Activated naive CD8-positive, alpha-beta T cell treated with anti-CD3 and anti-CD28 coated beads, Interleukin-2, amount 10 ng/mL, durations not matched to agents 7 days and 5 days (primary cell): ENCODE data around the gene AASS. TPM values are rescaled to one million over a fixed set of nuclear protein-coding genes. Genes with fewer than 3 reads are reported as not detected.
"Not testable (repeated sequence)": the region's sequence is repeated elsewhere in the genome, so short reads cannot be mapped to it uniquely, and the experiment has no call there.

Experiments used
- ATAC-seq: fragments of 150-1000 bp; cut with Tn5 transposase; one replicate; pipeline ENCODE4 v1.10.0; 2021; ENCODE audit warnings: low read depth, moderate library complexity
- POLR2A ChIA-PET: fragments of 350-600 bp; sonication (Branson Sonifier 250); formaldehyde crosslinking; loops from one replicate; lab custom pipeline; 2021; ENCODE audit warnings: antibody characterized with exemption; lab: Charles Lee
- DNase-seq: peaks from one replicate; pipeline ENCODE4 v3.0.0; 2021
- H3K27ac Mint-ChIP-seq: one replicate; pipeline ENCODE4 v1.8.0; 2022; ENCODE audit warnings: mild to moderate bottlenecking, mixed read lengths
- H3K27me3 Mint-ChIP-seq: one replicate; pipeline ENCODE4 v1.8.0; 2022; ENCODE audit warnings: mild to moderate bottlenecking, moderate library complexity, mixed read lengths
- H3K36me3 Mint-ChIP-seq: one replicate; pipeline ENCODE4 v1.8.0; 2021; ENCODE audit warnings: mild to moderate bottlenecking, mixed read lengths
- H3K4me1 Mint-ChIP-seq: one replicate; pipeline ENCODE4 v1.8.0; 2021; ENCODE audit warnings: mixed read lengths
- H3K4me3 Mint-ChIP-seq: one replicate; pipeline ENCODE4 v1.8.0; 2022; ENCODE audit warnings: mild to moderate bottlenecking, moderate library complexity, mixed read lengths
- H3K9me3 Mint-ChIP-seq: one replicate; pipeline ENCODE4 v1.8.0; 2021; ENCODE audit warnings: mixed read lengths
- total RNA-seq, 2 experiments: library from RNA; stranded (reverse); gene quantifications; one replicate each; pipeline ENCODE4 v1.2.3, GENCODE V29; 2021

Gene AASS
- total RNA-seq, 2 experiments from 2014 or later = 2.1 to 2.2 TPM

- Mint-ChIP-seq H3K36me3 (no peaks in the 10 kb centered on the region), H3K4me3 (peak overlapping the region; percentile 29), H3K4me1 (peaks cover 6% of the 10 kb centered on the region), H3K27ac (no peak overlapping the region), H3K9me3 (no peaks in the 10 kb centered on the region), H3K27me3 (peaks cover 4% of the 10 kb centered on the region)
- no peak for DNase-seq
- POLR2A ChIA-PET = no interaction called here
- ATAC-seq = no peak
Observed at GRCh38 chr7:122137251-122138077, 6.6 kb downstream of the AASS start.

- Mint-ChIP-seq H3K36me3 (no peaks in the 10 kb centered on the region), H3K27me3 (peaks cover 2% of the 10 kb centered on the region), H3K4me3 (peak overlapping the region; percentile 61), H3K27ac (no peak overlapping the region), H3K9me3 (no peaks in the 10 kb centered on the region), H3K4me1 (peaks cover 6% of the 10 kb centered on the region)
- ATAC-seq (no peak), DNase-seq (no peak)
- POLR2A ChIA-PET = no interaction called here
Observed at GRCh38 chr7:122136639-122137245, 7.3 kb downstream of the AASS start.

GRCh38 chr7:122136078-122136477 lies 8.0 kb downstream of the AASS start:
- H3K9me3 Mint-ChIP-seq = no peaks in the 10 kb centered on the region

GRCh38 chr7:122135275-122135674 lies 8.8 kb downstream of the AASS start:
- no peaks in the 10 kb centered on the region for H3K9me3 Mint-ChIP-seq
- H3K27me3 Mint-ChIP-seq = no peaks in the 10 kb centered on the region
- no peak for ATAC-seq
- no peak overlapping the region for H3K4me3 Mint-ChIP-seq
- POLR2A ChIA-PET = no interaction called here
- DNase-seq = no peak
- H3K27ac Mint-ChIP-seq = no peak overlapping the region
- H3K36me3 Mint-ChIP-seq = no peaks in the 10 kb centered on the region
- peaks cover 6% of the 10 kb centered on the region for H3K4me1 Mint-ChIP-seq

More at GRCh38 chr7:122136078-122136477, 8.0 kb downstream of the AASS start:
- no peaks in the 10 kb centered on the region for H3K36me3 Mint-ChIP-seq
- POLR2A ChIA-PET = no interaction called here
- H3K27ac Mint-ChIP-seq = no peak overlapping the region
- no peaks in the 10 kb centered on the region for H3K27me3 Mint-ChIP-seq
- DNase-seq (no peak), ATAC-seq (no peak)
- peaks cover 6% of the 10 kb centered on the region for H3K4me1 Mint-ChIP-seq
- no peak overlapping the region for H3K4me3 Mint-ChIP-seq

DNA sequence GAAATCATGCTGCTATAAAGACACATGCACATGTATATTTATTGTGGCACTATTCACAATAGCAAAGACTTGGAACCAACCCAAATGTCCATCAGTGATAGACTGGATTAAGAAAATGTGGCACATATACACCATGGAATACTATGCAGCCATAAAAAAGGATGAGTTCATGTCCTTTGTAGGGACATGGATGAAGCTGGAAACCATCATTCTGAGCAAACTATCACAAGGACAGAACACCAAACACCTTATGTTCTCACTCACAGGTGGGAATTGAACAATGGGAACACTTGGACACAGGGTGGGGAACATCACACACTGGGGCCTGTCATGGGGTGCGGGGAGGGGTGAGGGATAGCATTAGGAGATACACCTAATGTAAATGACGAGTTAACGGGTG lies 9.3 kb downstream of the AASS start:
- H3K9me3 Mint-ChIP-seq, POLR2A ChIA-PET: not testable (repeated sequence)

GRCh38 chr7:122133477-122133876 lies 10.6 kb downstream of the AASS start:
- Mint-ChIP-seq H3K4me3 (no peak overlapping the region), H3K9me3 (no peaks in the 10 kb centered on the region), H3K27ac (no peak overlapping the region), H3K27me3 (no peaks in the 10 kb centered on the region), H3K36me3 (no peaks in the 10 kb centered on the region), H3K4me1 (peaks cover 6% of the 10 kb centered on the region)
- POLR2A ChIA-PET = no interaction called here
- no peak for DNase-seq
- ATAC-seq = no peak

More for the DNA sequence above, 9.3 kb downstream of the AASS start:
- not testable (repeated sequence) for H3K27me3 Mint-ChIP-seq, ATAC-seq, DNase-seq, H3K27ac Mint-ChIP-seq, H3K4me1 Mint-ChIP-seq, H3K4me3 Mint-ChIP-seq, H3K36me3 Mint-ChIP-seq

DNA sequence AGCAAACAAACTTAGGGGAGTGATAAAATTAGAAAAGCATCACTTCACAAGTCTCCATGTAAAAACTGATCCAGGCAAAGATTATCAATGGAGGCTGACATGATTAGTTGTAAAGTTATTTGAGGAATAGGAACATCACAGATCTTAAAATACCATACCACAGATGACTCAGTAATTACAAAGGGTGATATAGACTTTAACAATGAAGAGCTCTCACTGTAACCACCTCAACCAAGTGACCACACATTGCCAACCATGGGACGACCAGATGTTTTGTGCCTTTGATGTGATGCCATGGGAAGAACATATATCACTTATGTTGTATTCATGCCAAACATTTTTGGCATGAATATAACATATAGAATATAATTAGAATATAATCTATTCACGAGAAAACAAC lies 11.7 kb downstream of the AASS start:
- no peaks in the 10 kb centered on the region for H3K36me3 Mint-ChIP-seq
- no peaks in the 10 kb centered on the region for H3K9me3 Mint-ChIP-seq
- no peak overlapping the region for H3K4me3 Mint-ChIP-seq
- H3K27me3 Mint-ChIP-seq = no peaks in the 10 kb centered on the region
- DNase-seq = no peak
- H3K27ac Mint-ChIP-seq = no peak overlapping the region
- H3K4me1 Mint-ChIP-seq = peaks cover 3% of the 10 kb centered on the region
- POLR2A ChIA-PET = no interaction called here
- no peak for ATAC-seq

DNA sequence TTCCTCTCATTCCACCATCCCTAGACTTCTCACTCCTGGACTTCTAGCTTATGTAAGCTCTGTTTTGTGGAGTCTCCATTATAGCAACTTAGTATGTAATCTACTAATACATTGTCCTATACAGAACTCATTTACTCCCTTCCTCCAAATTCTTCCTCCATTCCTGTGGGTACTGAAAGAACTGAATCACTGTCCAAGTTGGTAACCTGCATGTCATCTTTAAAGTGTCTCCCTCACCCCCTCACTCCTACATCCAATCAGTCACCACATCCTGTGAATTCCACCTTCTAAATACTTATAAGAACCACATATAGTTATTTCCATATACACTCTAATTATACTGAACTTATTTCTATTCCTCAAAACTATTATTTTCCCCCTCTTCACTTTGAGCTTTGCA lies 20.3 kb downstream of the AASS start:
- H3K9me3 Mint-ChIP-seq = no peaks in the 10 kb centered on the region
- no peaks in the 10 kb centered on the region for H3K4me1 Mint-ChIP-seq
- H3K36me3 Mint-ChIP-seq = no peaks in the 10 kb centered on the region
- POLR2A ChIA-PET = no interaction called here
- H3K4me3 Mint-ChIP-seq = no peak overlapping the region
- H3K27ac Mint-ChIP-seq = no peak overlapping the region
- ATAC-seq (no peak), DNase-seq (no peak)
- no peaks in the 10 kb centered on the region for H3K27me3 Mint-ChIP-seq

DNA sequence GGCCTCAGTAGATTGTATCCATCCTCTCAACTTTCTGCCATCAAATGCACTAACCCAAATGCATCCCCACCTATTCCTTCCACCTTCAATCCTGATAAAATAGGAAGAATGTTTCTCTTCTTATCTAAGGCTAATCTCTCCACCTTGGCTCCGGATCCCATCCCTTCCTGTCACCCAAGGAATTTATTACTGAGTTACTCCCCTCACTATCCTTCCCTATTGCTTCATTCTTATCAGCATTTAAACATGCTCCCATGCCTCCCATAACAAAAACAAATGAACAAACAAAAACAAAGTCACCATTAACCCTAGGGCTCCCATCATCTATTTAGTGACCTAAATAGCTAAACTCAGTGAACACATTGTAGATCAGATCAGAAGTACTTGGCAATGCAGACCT lies 25.3 kb downstream of the AASS start:
- Mint-ChIP-seq H3K4me3 (no peak overlapping the region), H3K4me1 (no peaks in the 10 kb centered on the region), H3K27me3 (no peaks in the 10 kb centered on the region), H3K27ac (no peak overlapping the region), H3K36me3 (no peaks in the 10 kb centered on the region), H3K9me3 (no peaks in the 10 kb centered on the region)
- ATAC-seq = no peak
- POLR2A ChIA-PET = no interaction called here
- no peak for DNase-seq

DNA sequence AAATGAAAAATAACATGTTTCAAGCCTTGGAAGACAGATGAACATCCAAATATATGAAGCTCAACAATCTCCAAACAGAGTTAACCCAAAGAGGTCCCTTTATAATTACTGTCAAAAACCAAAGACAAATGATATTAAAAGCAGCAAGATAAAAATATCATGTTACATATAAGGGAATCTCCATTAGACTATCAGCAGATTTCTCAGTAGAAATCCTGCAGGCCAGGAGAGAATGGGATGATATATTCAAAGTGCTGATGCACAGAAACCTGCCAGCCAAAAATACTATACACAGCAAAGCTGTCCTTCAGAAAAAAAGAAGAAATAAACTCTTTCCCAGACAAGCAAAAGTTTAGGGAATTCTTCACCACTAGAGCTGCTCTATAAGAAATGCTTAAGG lies 41.0 kb downstream of the AASS start:
- POLR2A ChIA-PET = no interaction called here
- Mint-ChIP-seq H3K9me3 (peaks cover 9% of the 10 kb centered on the region), H3K36me3 (no peaks in the 10 kb centered on the region), H3K4me3 (no peak overlapping the region), H3K27ac (no peak overlapping the region), H3K27me3 (no peaks in the 10 kb centered on the region), H3K4me1 (no peaks in the 10 kb centered on the region)
- no peak for DNase-seq
- ATAC-seq = no peak

- no peak overlapping the region for H3K27ac Mint-ChIP-seq
Observed at GRCh38 chr7:122100021-122100420, 44.0 kb downstream of the AASS start.

DNA sequence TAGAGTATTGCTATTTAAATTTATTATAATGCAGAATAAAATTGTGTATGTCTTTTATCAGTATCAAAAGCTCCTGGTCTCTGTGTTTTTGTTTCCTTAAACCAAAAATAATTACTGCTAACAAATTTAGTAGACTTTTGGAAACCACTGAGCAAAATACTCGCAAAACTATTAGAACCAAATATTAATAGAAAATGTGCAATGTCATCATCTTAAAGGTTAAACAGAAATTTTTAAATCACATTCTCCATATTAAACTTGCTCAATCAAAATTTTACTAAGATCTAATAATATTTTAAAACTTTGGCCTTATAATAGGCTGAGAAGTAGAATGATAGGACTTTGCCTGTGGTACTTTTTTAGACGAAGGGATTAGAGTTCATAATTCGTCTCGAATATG lies 48.4 kb downstream of the AASS start:
- no peaks in the 10 kb centered on the region for H3K4me1 Mint-ChIP-seq
- no peaks in the 10 kb centered on the region for H3K9me3 Mint-ChIP-seq
- DNase-seq (no peak), ATAC-seq (no peak)
- no peak overlapping the region for H3K27ac Mint-ChIP-seq
- POLR2A ChIA-PET = no interaction called here
- no peak overlapping the region for H3K4me3 Mint-ChIP-seq
- H3K36me3 Mint-ChIP-seq = no peaks in the 10 kb centered on the region
- no peaks in the 10 kb centered on the region for H3K27me3 Mint-ChIP-seq

More at GRCh38 chr7:122100021-122100420, 44.0 kb downstream of the AASS start:
- Mint-ChIP-seq H3K9me3 (peaks cover 4% of the 10 kb centered on the region), H3K4me1 (no peaks in the 10 kb centered on the region), H3K4me3 (no peak overlapping the region), H3K36me3 (no peaks in the 10 kb centered on the region), H3K27me3 (no peaks in the 10 kb centered on the region)
- ATAC-seq (no peak), DNase-seq (no peak)
- POLR2A ChIA-PET = no interaction called here

GRCh38 chr7:122094549-122094948 lies 49.5 kb downstream of the AASS start:
- H3K27me3 Mint-ChIP-seq = no peaks in the 10 kb centered on the region
- DNase-seq (no peak), ATAC-seq (no peak)
- H3K27ac Mint-ChIP-seq = no peak overlapping the region
- POLR2A ChIA-PET = no interaction called here
- H3K36me3 Mint-ChIP-seq = no peaks in the 10 kb centered on the region
- H3K9me3 Mint-ChIP-seq = no peaks in the 10 kb centered on the region
- H3K4me3 Mint-ChIP-seq = no peak overlapping the region
- H3K4me1 Mint-ChIP-seq = no peaks in the 10 kb centered on the region
